ENCODE data around the gene ATRAID. TPM values are rescaled to one million over a fixed set of nuclear protein-coding genes. Genes with fewer than 3 reads are reported as not detected.

ATRAID gene
- total and polyA plus RNA-seq, 2 of the 8 experiments (the other 6 are each of a cell fraction or from before 2014, with no cell fraction given): 109 to 280 TPM

DNA sequence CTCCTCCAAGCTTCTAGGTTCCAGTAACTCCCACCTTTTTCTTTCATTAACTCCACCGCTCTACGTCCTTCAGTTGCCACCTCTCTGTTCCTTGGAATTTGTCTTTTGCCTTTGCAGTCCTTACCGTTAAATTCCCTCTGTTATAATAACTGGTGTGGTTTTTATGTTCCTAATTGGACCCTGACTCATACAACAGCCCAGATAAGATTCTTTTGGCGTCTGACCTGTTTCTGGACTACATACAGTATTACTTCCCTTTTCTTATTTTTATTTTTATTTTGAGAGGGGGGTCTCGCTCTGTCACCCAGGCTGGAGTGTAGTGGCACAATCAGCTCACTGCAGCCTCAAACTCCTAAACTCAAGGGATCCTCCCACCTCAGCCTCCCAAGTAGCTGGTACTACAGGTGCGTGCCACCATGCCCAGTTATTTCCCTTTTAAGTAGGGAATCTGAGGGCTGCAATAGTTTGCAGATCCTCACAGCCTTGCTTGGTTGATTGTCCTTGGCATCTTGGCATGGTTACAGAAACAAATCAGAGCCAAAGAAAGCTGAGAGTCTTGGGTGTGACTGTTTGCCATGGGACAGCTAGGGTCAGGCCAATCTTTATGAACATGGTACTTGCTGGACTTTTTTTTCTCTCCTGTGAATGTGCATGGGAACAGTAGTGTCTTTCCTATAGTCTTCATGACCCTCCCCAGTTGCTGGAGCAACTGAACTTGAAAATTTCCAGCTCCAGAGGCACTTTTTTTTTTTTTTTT lies 41.1 kb upstream of the ATRAID start (continued):
- no peak for TF ChIP-seq CHD2 (IDR thresholded peaks at IDR 0.05; ENCODE audit: low read length)
- no peak for TF ChIP-seq CEBPB (IDR thresholded peaks at IDR 0.05; ENCODE audit: low read depth, low read length)
- TF ChIP-seq GTF2F1 (IDR thresholded peaks at IDR 0.05; ENCODE audit: borderline replicate concordance, low read depth, low read length): no peak
- no peak for TF ChIP-seq HDAC2 (IDR thresholded peaks at IDR 0.05; ENCODE audit: borderline replicate concordance in 1 of 2, low read depth in 2 of 2, low read length in 2 of 2)
- no peak for TF ChIP-seq CREB1 (IDR thresholded peaks at IDR 0.05)
- TF ChIP-seq MAFK (IDR thresholded peaks at IDR 0.05; ENCODE audit: low read depth, low read length): no peak
- TF ChIP-seq CBX8 (IDR thresholded peaks at IDR 0.05; ENCODE audit: borderline replicate concordance, low read depth, low read length): no peak
- no peak for TF ChIP-seq BCL11A (IDR thresholded peaks at IDR 0.05; ENCODE audit: low read depth in 2 of 2, low read length in 2 of 2)

All from H1 (cell line).